ENCODE results near the gene TMEM144. TPM values are rescaled to one million over a fixed set of nuclear protein-coding genes. Genes with fewer than 3 reads are reported as not detected.
A peak's percentile ranks its signal among the peaks of the same experiment; 100 is the strongest.
"Not testable (repeated sequence)": the region's sequence is repeated elsewhere in the genome, so short reads cannot be mapped to it uniquely, and the experiment has no call there.

Gene TMEM144
- total RNA-seq, 1 donor = 5.6 TPM

DNA sequence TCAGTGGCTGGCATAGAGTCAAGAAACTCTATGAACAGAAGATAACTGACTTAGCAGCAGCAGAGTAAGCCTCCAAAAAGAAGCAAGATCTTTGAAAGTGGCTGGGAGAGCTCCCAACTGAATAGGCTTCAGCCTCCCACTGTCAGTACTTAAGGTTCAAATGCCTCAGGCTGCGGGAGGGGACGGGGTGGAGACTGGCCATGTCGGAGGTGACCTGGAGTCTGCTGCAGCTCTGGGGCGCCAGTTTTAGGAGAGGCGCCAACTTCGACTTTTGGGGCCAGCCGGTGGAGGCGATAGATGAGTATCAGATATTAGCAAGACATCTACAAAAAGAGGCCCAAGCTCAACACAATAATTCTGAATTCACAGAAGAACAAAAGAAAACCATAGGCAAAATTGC is 67.3 kb downstream of the TMEM144 start:
- TF ChIP-seq, protein P1, sequence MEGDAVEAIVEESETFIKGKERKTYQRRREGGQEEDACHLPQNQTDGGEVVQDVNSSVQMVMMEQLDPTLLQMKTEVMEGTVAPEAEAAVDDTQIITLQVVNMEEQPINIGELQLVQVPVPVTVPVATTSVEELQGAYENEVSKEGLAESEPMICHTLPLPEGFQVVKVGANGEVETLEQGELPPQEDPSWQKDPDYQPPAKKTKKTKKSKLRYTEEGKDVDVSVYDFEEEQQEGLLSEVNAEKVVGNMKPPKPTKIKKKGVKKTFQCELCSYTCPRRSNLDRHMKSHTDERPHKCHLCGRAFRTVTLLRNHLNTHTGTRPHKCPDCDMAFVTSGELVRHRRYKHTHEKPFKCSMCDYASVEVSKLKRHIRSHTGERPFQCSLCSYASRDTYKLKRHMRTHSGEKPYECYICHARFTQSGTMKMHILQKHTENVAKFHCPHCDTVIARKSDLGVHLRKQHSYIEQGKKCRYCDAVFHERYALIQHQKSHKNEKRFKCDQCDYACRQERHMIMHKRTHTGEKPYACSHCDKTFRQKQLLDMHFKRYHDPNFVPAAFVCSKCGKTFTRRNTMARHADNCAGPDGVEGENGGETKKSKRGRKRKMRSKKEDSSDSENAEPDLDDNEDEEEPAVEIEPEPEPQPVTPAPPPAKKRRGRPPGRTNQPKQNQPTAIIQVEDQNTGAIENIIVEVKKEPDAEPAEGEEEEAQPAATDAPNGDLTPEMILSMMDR (IDR thresholded peaks at IDR 0.05; ENCODE audit: insufficient read depth, low read length) = no peak
- no peak for DNase-seq (ENCODE audit: low read depth)
- no peak overlapping the region for H3K4me3 ChIP-seq (ENCODE audit: low read depth, low read length)

DNA sequence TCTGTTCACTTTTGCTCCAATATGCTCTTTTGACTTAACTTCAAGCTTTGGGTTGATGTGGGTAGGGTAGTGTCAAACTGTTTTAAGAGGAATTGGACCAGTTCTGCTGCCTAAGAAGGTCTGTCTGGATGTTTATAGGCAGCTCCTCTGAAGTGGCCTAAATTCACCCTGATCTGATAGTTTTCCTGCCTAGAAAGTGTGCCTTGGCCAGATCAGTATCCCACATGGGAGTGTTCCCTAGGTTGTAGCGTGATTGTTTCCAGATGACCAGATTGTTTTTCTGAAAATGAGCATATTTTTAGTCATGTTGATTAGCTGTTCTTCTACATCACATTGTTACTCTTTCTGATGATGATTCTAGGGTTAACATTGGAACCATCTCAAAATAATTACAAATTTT is 68.8 kb downstream of the TMEM144 start:
- peak; percentile 67 for DNase-seq (ENCODE audit: low read depth)
- H3K4me3 ChIP-seq (ENCODE audit: low read depth, low read length) = not testable (repeated sequence)

DNA sequence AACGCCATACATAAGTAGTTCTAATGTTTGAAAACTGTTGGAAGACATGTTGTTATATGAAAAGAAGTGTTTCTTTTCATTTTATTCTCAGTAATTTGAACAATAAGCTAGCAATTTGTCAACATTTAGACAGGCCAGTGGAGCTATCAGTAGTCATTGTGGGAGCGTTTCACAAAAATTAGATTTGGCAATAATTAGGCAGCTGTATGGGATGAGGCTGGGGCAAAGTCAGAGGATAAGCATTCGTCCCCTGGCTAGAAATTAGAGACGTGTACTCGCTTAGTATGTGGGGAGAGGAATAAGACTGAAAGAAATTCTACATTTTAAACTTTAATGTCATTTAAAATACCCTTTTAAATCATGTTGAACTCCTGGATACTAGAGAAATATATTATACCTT is 70.6 kb downstream of the TMEM144 start:
- peak; percentile 60 for DNase-seq (ENCODE audit: low read depth)

DNA sequence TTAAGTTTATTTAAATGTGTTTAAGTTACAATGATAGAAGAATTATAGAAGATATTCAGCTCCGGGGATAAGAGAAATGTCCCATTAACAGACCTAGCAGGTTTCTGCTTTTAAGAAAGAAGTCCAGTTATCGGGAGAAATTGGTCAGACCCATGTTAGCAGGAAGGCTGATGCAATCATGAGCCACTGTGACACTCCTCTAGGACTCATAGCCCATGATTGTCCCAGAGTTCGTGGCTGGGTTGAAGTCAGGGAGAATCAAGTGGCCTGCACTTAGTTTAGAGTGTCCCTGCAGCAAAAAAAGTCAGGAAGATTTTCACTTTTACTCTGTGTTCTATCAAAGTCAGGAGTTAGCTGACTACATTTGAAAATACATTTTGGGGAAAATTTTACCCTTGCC is 72.0 kb downstream of the TMEM144 start:
- no peak overlapping the region for H3K4me3 ChIP-seq (ENCODE audit: low read depth, low read length)
- TF ChIP-seq, protein P1 (IDR thresholded peaks at IDR 0.05; ENCODE audit: insufficient read depth, low read length) = no peak
- peak; percentile 65 for DNase-seq (ENCODE audit: low read depth)

More for the DNA sequence above, 70.6 kb downstream of the TMEM144 start:
- TF ChIP-seq, protein P1 (IDR thresholded peaks at IDR 0.05; ENCODE audit: insufficient read depth, low read length) = no peak
- H3K4me3 ChIP-seq (ENCODE audit: low read depth, low read length) = no peak overlapping the region

DNA sequence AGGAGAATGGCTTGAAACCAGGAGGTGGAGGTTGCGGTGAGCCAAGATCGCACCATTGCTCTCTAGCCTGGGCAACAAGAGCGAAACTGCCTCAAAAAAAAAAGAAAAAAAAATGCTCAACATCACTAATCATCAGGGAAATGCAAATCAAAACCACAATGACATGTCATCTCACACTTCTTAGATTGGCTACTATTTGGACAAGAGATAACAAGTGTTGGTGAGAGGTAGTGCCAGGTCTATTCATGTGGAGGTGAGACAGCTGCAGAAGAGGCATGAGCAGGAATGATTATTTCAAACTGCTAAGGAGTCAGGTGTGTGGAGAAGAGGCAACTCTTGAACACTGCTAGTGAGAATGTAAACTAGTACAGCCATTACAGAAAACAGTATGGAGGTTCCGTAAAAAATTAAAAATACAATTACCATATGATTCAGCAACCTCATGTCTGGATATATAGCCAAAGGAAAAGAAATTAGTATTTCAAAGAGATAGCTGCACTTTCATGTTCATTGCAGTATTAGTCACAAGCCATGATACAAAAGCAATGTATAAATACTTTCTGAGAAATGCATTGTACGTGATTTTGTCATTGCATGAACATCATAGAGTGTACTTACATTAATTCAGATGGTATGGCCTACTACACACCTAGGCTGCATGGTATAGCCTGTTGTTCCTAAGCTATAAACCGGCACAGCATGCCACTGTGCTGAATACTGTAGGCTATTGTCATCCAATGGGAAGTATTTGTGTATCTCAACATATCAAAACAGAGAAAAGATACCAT is 75.3 kb downstream of the TMEM144 start:
- TF ChIP-seq, protein P1 (IDR thresholded peaks at IDR 0.05; ENCODE audit: insufficient read depth, low read length) = no peak
- no peak overlapping the region for H3K4me3 ChIP-seq (ENCODE audit: low read depth, low read length)
- no peak for DNase-seq (ENCODE audit: low read depth)

DNA sequence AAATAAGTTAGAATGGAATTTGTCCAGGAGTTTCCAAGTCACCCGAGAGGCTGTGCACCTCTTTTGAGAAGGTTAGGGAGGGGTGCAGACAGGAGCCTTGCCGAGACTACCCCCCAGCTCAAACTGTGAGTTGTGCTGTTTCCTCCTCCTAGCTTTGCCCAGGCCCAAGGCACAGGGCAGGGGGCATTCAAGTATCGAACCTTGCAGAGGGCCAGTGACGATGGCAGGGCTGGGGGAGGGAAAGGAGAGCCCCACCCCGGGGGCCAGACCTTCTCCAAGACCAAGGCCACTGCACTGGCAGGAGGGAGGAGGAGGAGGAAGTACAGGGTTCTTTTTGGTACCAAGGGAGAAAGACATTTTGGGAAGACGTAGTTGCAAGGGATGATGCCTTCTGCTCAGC is 80.6 kb downstream of the TMEM144 start:
- DNase-seq (ENCODE audit: low read depth) = no peak

DNA sequence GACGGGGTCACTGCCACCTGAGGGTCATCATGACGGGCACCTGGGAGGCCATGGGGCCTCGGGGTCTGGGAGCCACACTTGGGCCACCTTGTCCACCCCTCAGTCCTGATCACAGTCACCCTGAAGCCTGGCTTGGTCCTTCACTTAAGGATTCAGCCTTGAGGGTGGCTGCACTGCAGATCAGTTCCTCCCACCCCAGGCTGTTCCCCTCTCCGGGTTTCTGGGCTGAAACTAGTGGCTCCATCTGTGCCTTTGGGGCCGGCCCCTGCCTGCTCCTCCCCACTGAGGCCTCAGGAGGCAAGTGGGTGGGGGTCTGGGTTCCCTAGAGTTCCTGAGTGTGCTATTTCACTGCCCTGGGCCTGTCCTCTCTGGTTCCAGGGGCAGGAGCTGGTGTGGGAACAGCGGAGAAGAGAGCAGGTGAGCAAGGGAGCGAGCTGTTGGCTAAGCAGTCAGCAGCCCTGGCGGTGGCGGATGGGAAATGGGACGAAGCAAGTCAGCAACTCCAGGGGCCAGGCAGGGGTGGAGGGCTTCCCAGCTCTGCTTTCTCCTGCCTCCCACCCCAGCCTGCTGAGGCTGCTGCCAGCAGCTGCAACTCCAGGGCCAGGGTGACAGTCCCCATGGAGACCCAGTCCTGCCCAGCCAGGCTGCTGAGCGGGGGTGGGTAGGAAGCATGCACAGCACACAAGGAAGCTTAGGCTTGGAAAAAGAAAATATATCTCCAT is 81.2 kb downstream of the TMEM144 start:
- TF ChIP-seq, protein P1 (IDR thresholded peaks at IDR 0.05; ENCODE audit: insufficient read depth, low read length) = no peak
- DNase-seq (ENCODE audit: low read depth) = no peak
- no peak overlapping the region for H3K4me3 ChIP-seq (ENCODE audit: low read depth, low read length)

More for the DNA sequence above, 80.6 kb downstream of the TMEM144 start:
- TF ChIP-seq, protein P1 (IDR thresholded peaks at IDR 0.05; ENCODE audit: insufficient read depth, low read length) = no peak
- no peak overlapping the region for H3K4me3 ChIP-seq (ENCODE audit: low read depth, low read length)

All from fibroblast of the aortic adventitia (primary cell).